GM21390 (cell line): Measurements from ENCODE around the gene MYO1E.
"Not testable (repeated sequence)": the region's sequence is repeated elsewhere in the genome, so short reads cannot be mapped to it uniquely, and the experiment has no call there.

Source experiments
- ATAC-seq: cut with Tn5 transposase; IDR thresholded peaks from one replicate; pipeline ENCODE4 v1.9.1; 2021; ENCODE audit not compliant: unreplicated experiment

The MYO1E gene

GRCh38 chr15:59352683-59353082, 20.0 kb downstream of the MYO1E start:
- ATAC-seq = no peak

- no peak for ATAC-seq
Measured at GRCh38 chr15:59352189-59352588, 20.5 kb downstream of the MYO1E start.

GRCh38 chr15:59350421-59350732, 22.3 kb downstream of the MYO1E start:
- ATAC-seq = no peak

- ATAC-seq = peak; percentile 52
Measured at GRCh38 chr15:59349680-59350420, 22.8 kb downstream of the MYO1E start.

- no peak for ATAC-seq
Measured at GRCh38 chr15:59347915-59348314, 24.8 kb downstream of the MYO1E start.

- no peak for ATAC-seq
Measured at GRCh38 chr15:59346951-59347350, 25.7 kb downstream of the MYO1E start.

GRCh38 chr15:59345326-59345725, 27.3 kb downstream of the MYO1E start:
- ATAC-seq = no peak

GRCh38 chr15:59344311-59344710, 28.4 kb downstream of the MYO1E start:
- ATAC-seq = no peak

GRCh38 chr15:59340325-59340724, 32.3 kb downstream of the MYO1E start:
- no peak for ATAC-seq

GRCh38 chr15:59339252-59339672, 33.4 kb downstream of the MYO1E start:
- ATAC-seq = no peak

- ATAC-seq = no peak
Measured at GRCh38 chr15:59338414-59338813, 34.3 kb downstream of the MYO1E start.

- ATAC-seq = not testable (repeated sequence)
Measured at GRCh38 chr15:59336725-59337124, 35.9 kb downstream of the MYO1E start.

- ATAC-seq = no peak
Measured at GRCh38 chr15:59335207-59335786, 37.4 kb downstream of the MYO1E start.

GRCh38 chr15:59334076-59334415, 38.6 kb downstream of the MYO1E start:
- ATAC-seq = no peak

GRCh38 chr15:59333401-59334075, 39.1 kb downstream of the MYO1E start:
- ATAC-seq = no peak

- no peak for ATAC-seq
Measured at GRCh38 chr15:59332009-59332408, 40.7 kb downstream of the MYO1E start.

- no peak for ATAC-seq
Measured at GRCh38 chr15:59330649-59331048, 42.0 kb downstream of the MYO1E start.

- no peak for ATAC-seq
Measured at GRCh38 chr15:59329570-59330350, 42.9 kb downstream of the MYO1E start.

GRCh38 chr15:59329091-59329490, 43.6 kb downstream of the MYO1E start:
- ATAC-seq = no peak

- ATAC-seq = no peak
Measured at GRCh38 chr15:59327942-59328341, 44.7 kb downstream of the MYO1E start.

- ATAC-seq = no peak
Measured at GRCh38 chr15:59326856-59327255, 45.8 kb downstream of the MYO1E start.
